ENCODE data around the gene KCNQ1.

The KCNQ1 gene

GRCh38 chr11:2565447-2566222 lies 120.8 kb downstream of the KCNQ1 start:
- DNase-seq (ENCODE audit: low read depth in 2 of 2): no peak

GRCh38 chr11:2566223-2567025 lies 121.6 kb downstream of the KCNQ1 start:
- DNase-seq (ENCODE audit: low read depth in 2 of 2): no peak

GRCh38 chr11:2567026-2567671 lies 122.3 kb downstream of the KCNQ1 start:
- DNase-seq (ENCODE audit: low read depth in 2 of 2): no peak

GRCh38 chr11:2569321-2569721 lies 124.5 kb downstream of the KCNQ1 start:
- no peak for DNase-seq (ENCODE audit: low read depth in 2 of 2)

- DNase-seq (ENCODE audit: low read depth in 2 of 2): no peak
Observed at GRCh38 chr11:2569731-2570210, 125.0 kb downstream of the KCNQ1 start.

GRCh38 chr11:2570211-2570811 lies 125.5 kb downstream of the KCNQ1 start:
- DNase-seq (ENCODE audit: low read depth in 2 of 2): no peak

GRCh38 chr11:2570841-2571597 lies 126.2 kb downstream of the KCNQ1 start:
- no peak for DNase-seq (ENCODE audit: low read depth in 2 of 2)

- DNase-seq (ENCODE audit: low read depth in 2 of 2): no peak
Observed at GRCh38 chr11:2571598-2572281, 126.9 kb downstream of the KCNQ1 start.

- no peak for DNase-seq (ENCODE audit: low read depth in 2 of 2)
Observed at GRCh38 chr11:2572491-2573239, 127.9 kb downstream of the KCNQ1 start.

- DNase-seq (ENCODE audit: low read depth in 2 of 2): no peak
Observed at GRCh38 chr11:2573240-2574042, 128.6 kb downstream of the KCNQ1 start.

- DNase-seq (ENCODE audit: low read depth in 2 of 2): no peak
Observed at GRCh38 chr11:2574043-2574552, 129.3 kb downstream of the KCNQ1 start.

GRCh38 chr11:2574553-2575535 lies 130.0 kb downstream of the KCNQ1 start:
- DNase-seq (ENCODE audit: low read depth in 2 of 2): no peak

- no peak for DNase-seq (ENCODE audit: low read depth in 2 of 2)
Observed at GRCh38 chr11:2575591-2576051, 130.8 kb downstream of the KCNQ1 start.

GRCh38 chr11:2576111-2576510 lies 131.3 kb downstream of the KCNQ1 start:
- DNase-seq (ENCODE audit: low read depth in 2 of 2): no peak

- DNase-seq (ENCODE audit: low read depth in 2 of 2): no peak
Observed at GRCh38 chr11:2576549-2576948, 131.7 kb downstream of the KCNQ1 start.

GRCh38 chr11:2577031-2577990 lies 132.5 kb downstream of the KCNQ1 start:
- no peak for DNase-seq (ENCODE audit: low read depth in 2 of 2)

Measured in stimulated activated CD8-positive, alpha-beta memory T cell treated with anti-CD3 and anti-CD28 coated beads, Interleukin-15, amount 100 ng/mL, for 48 hours (primary cell).